ENCODE results near the gene D2HGDH.

The D2HGDH gene

DNA sequence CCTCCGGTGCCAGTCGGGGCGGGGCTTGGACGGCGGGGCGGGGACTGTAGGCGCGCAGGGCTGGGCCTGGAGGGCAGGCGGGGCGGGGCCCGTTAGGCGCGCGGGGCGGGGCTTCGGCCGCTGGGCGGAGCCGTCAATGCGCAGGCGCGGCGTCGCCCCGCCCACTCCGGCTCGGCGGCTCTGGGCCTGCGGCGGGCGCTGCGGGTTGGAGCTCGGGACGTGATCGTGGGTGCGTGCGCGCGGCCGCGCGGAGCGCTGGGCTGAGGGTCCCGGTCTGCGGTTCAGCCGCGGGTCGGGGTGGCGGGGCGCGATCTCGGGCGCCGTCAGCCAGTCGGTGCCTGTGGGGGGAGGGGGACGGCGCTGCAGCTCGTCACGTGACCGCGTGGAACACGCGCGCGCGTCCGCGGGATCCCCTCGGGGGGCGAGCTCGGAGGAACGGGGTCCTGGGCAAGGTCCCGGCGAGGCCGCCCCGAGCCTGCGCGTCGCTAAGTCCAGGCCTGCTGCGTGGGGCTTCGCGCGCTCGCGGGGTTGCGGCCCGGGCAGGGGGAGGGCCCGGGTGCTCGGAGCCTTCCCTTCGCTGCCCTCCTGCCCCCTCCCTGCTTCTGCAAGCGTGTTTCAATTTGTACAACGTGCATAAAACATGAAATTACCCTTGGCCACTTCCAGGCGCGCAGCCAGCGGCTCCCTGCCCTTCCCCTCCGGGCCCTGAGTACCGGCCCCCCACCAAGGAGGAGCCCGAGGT, at the start of gene D2HGDH:
D2HGDH (plus strand) TSS at position 164 of the 742 bp plus-strand sequence. CDS start 595 bp downstream, outside the sequence.
- peak within 1 kb of the TSS; percentile 80 for H3K4me3 ChIP-seq (ENCODE audit: low read length)
- H3K9me3 ChIP-seq (ENCODE audit: control insufficient read depth, low read length) = no peaks in the 10 kb centered on the region
- H3K36me3 ChIP-seq (ENCODE audit: control insufficient read depth, insufficient read depth, low read length) = no peaks in the 10 kb centered on the region
- peaks cover 9% of the 10 kb centered on the region for H3K4me1 ChIP-seq (ENCODE audit: control insufficient read depth, insufficient read depth, low read length)
- H3K9ac ChIP-seq (ENCODE audit: low read length) = peak within 1 kb of the TSS; percentile 80
- H3K27me3 ChIP-seq (ENCODE audit: control insufficient read depth, insufficient read depth, low read length) = no peaks in the 10 kb centered on the region

DNA sequence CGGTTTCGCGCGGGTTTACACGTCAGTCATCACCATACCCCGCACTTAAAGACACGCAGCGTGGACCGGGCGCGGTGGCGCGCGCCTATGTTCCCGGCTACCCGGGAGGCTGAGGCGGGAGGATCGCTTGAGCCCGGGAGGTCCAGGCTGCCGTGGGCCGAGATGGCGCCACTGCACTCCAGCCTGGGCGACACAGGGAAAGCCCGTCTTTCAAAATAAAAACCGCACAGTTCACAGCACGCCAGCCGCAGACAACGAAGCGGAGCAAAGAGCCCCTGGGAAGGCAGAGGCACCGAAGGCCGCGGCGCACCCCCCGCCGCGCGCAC, 48.1 kb upstream of the D2HGDH start:
- Histone ChIP-seq H3K9me3 (ENCODE audit: control insufficient read depth, low read length) (no peaks in the 10 kb centered on the region), H3K9ac (ENCODE audit: low read length) (peak overlapping the region; percentile 60), H3K4me3 (ENCODE audit: low read length) (peak overlapping the region; percentile 57), H3K4me1 (ENCODE audit: control insufficient read depth, insufficient read depth, low read length) (no peaks in the 10 kb centered on the region), H3K27me3 (ENCODE audit: control insufficient read depth, insufficient read depth, low read length) (no peaks in the 10 kb centered on the region), H3K36me3 (ENCODE audit: control insufficient read depth, insufficient read depth, low read length) (no peaks in the 10 kb centered on the region)

- Histone ChIP-seq H3K36me3 (ENCODE audit: control insufficient read depth, insufficient read depth, low read length) (no peaks in the 10 kb centered on the region), H3K27me3 (ENCODE audit: control insufficient read depth, insufficient read depth, low read length) (no peaks in the 10 kb centered on the region), H3K9me3 (ENCODE audit: control insufficient read depth, low read length) (no peaks in the 10 kb centered on the region), H3K4me3 (ENCODE audit: low read length) (peak within 1 kb of the TSS; percentile 67), H3K4me1 (ENCODE audit: control insufficient read depth, insufficient read depth, low read length) (no peaks in the 10 kb centered on the region), H3K9ac (ENCODE audit: low read length) (peak within 1 kb of the TSS; percentile 86)
Observed at GRCh38 chr2:241686650-241687425, 47.6 kb upstream of the D2HGDH start, which contains the start of gene DTYMK. Gene DTYMK (minus strand): TSS chr2:241686815. CDS start chr2:241686783, 32 bp downstream.

- H3K4me3 ChIP-seq (ENCODE audit: low read length) = no peak overlapping the region
- H3K9ac ChIP-seq (ENCODE audit: low read length) = no peak overlapping the region
- no peaks in the 10 kb centered on the region for H3K4me1 ChIP-seq (ENCODE audit: control insufficient read depth, insufficient read depth, low read length)
- no peaks in the 10 kb centered on the region for H3K27me3 ChIP-seq (ENCODE audit: control insufficient read depth, insufficient read depth, low read length)
- no peaks in the 10 kb centered on the region for H3K36me3 ChIP-seq (ENCODE audit: control insufficient read depth, insufficient read depth, low read length)
- no peaks in the 10 kb centered on the region for H3K9me3 ChIP-seq (ENCODE audit: control insufficient read depth, low read length)
Observed at GRCh38 chr2:241689306-241689705, 45.1 kb upstream of the D2HGDH start.

- no peaks in the 10 kb centered on the region for H3K27me3 ChIP-seq (ENCODE audit: control insufficient read depth, insufficient read depth, low read length)
- no peaks in the 10 kb centered on the region for H3K4me1 ChIP-seq (ENCODE audit: control insufficient read depth, insufficient read depth, low read length)
- no peak overlapping the region for H3K9ac ChIP-seq (ENCODE audit: low read length)
- H3K4me3 ChIP-seq (ENCODE audit: low read length) = no peak overlapping the region
- no peaks in the 10 kb centered on the region for H3K36me3 ChIP-seq (ENCODE audit: control insufficient read depth, insufficient read depth, low read length)
- H3K9me3 ChIP-seq (ENCODE audit: control insufficient read depth, low read length) = no peaks in the 10 kb centered on the region
Observed at GRCh38 chr2:241690202-241690717, 44.2 kb upstream of the D2HGDH start.

GRCh38 chr2:241692448-241692847, 42.0 kb upstream of the D2HGDH start:
- Histone ChIP-seq H3K9ac (ENCODE audit: low read length) (no peak overlapping the region), H3K27me3 (ENCODE audit: control insufficient read depth, insufficient read depth, low read length) (no peaks in the 10 kb centered on the region), H3K9me3 (ENCODE audit: control insufficient read depth, low read length) (no peaks in the 10 kb centered on the region), H3K36me3 (ENCODE audit: control insufficient read depth, insufficient read depth, low read length) (no peaks in the 10 kb centered on the region), H3K4me1 (ENCODE audit: control insufficient read depth, insufficient read depth, low read length) (no peaks in the 10 kb centered on the region), H3K4me3 (ENCODE audit: low read length) (no peak overlapping the region)

GRCh38 chr2:241695651-241696050, 38.8 kb upstream of the D2HGDH start:
- Histone ChIP-seq H3K9me3 (ENCODE audit: control insufficient read depth, low read length) (no peaks in the 10 kb centered on the region), H3K36me3 (ENCODE audit: control insufficient read depth, insufficient read depth, low read length) (no peaks in the 10 kb centered on the region), H3K4me3 (ENCODE audit: low read length) (no peak overlapping the region)

GRCh38 chr2:241701149-241701398, 33.4 kb upstream of the D2HGDH start:
- no peak overlapping the region for H3K4me3 ChIP-seq (ENCODE audit: low read length)
- no peaks in the 10 kb centered on the region for H3K9me3 ChIP-seq (ENCODE audit: control insufficient read depth, low read length)
- H3K36me3 ChIP-seq (ENCODE audit: control insufficient read depth, insufficient read depth, low read length) = no peaks in the 10 kb centered on the region
- H3K9ac ChIP-seq (ENCODE audit: low read length) = peak overlapping the region; percentile 72
- peaks cover 7% of the 10 kb centered on the region for H3K4me1 ChIP-seq (ENCODE audit: control insufficient read depth, insufficient read depth, low read length)
- no peaks in the 10 kb centered on the region for H3K27me3 ChIP-seq (ENCODE audit: control insufficient read depth, insufficient read depth, low read length)

More at GRCh38 chr2:241695651-241696050, 38.8 kb upstream of the D2HGDH start:
- Histone ChIP-seq H3K9ac (ENCODE audit: low read length) (no peak overlapping the region), H3K4me1 (ENCODE audit: control insufficient read depth, insufficient read depth, low read length) (no peaks in the 10 kb centered on the region), H3K27me3 (ENCODE audit: control insufficient read depth, insufficient read depth, low read length) (no peaks in the 10 kb centered on the region)

- H3K9me3 ChIP-seq (ENCODE audit: control insufficient read depth, low read length) = no peaks in the 10 kb centered on the region
Observed at GRCh38 chr2:241701399-241702154, 32.9 kb upstream of the D2HGDH start, which contains the start of gene ING5. Gene ING5 (plus strand): TSS chr2:241702039. CDS start chr2:241702066, 27 bp downstream.

DNA sequence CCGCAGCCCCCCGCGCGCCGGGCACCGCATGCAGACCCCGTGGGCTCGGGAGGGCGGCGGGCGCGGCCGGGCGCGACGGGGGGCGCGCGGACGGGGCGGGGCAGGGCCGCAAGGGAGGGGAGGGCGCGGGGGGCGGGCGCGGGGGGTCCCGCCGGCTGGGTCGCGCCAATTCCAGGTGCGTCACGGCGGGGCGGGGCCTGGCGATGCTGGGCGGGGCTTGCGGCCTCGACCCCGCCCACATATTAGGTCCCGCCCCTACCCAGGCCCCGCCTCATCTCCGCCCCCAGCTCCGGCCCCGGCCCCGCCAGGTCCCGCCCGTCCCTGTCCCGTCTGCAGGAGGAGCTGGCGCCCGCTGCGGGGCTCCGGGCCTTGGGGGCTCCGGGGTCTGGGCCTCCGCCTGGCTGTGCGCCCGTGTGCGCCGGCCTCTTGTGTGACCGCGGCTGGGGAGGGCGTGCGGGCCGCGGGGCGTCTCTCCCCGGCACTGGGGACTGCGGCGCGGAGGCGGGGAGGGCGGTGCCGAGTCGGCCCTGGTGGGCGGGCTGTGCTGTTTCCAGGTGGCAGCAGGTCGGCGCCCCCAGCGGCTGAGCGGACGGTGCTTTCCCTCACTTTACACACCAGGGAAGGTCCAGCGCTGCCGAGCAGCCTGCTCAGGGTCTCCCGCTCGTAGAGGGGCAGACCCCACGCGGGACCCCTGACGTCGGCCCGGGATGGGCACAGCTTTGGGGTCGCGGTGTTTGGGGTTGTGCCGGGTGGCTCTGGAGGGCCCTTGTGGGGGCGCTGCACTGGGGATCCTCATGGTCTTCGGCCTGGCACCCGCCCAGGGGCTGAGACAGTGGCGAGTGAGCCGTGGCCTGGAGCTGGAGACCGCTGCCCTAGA, 32.0 kb upstream of the D2HGDH start:
- H3K36me3 ChIP-seq (ENCODE audit: control insufficient read depth, insufficient read depth, low read length) = no peaks in the 10 kb centered on the region
- H3K4me3 ChIP-seq (ENCODE audit: low read length) = peak overlapping the region; percentile 41
- peaks cover 7% of the 10 kb centered on the region for H3K4me1 ChIP-seq (ENCODE audit: control insufficient read depth, insufficient read depth, low read length)
- no peaks in the 10 kb centered on the region for H3K9me3 ChIP-seq (ENCODE audit: control insufficient read depth, low read length)
- no peaks in the 10 kb centered on the region for H3K27me3 ChIP-seq (ENCODE audit: control insufficient read depth, insufficient read depth, low read length)
- peak overlapping the region; percentile 75 for H3K9ac ChIP-seq (ENCODE audit: low read length)

More at GRCh38 chr2:241701399-241702154, 32.9 kb upstream of the D2HGDH start, which contains the start of gene ING5:
- Histone ChIP-seq H3K27me3 (ENCODE audit: control insufficient read depth, insufficient read depth, low read length) (no peaks in the 10 kb centered on the region), H3K4me3 (ENCODE audit: low read length) (peak within 1 kb of the TSS; percentile 41), H3K9ac (ENCODE audit: low read length) (peak within 1 kb of the TSS; percentile 75), H3K36me3 (ENCODE audit: control insufficient read depth, insufficient read depth, low read length) (no peaks in the 10 kb centered on the region), H3K4me1 (ENCODE audit: control insufficient read depth, insufficient read depth, low read length) (peaks cover 7% of the 10 kb centered on the region)

DNA sequence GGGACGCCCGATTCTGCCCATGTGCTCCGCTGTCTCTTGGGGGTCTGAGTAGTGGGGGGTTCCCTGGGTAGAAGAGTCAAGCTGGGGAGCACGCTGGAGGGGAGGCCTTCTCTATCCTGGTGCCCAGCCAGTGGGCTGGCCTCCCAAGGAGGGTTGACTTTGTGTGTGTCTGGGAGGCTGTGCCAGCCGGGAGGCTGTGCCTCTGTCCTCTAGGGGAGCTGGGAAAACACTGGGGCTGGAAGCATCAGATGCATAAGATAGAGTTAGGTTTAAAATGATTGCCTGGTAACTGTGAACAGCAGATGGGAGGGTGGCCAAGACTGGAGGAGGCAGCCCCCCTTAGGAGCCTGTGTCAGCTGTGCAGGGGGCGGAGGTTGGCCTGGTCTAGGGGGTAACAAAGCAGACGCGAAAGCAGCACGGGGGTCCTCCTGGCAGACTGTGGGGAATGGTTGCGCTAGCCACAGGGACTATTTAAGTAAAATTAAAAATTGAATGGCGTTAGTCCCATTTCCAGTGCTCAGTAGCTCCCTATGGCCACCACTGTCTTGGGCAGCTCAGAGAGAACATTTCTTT, 31.3 kb upstream of the D2HGDH start:
- Histone ChIP-seq H3K4me1 (ENCODE audit: control insufficient read depth, insufficient read depth, low read length) (peaks cover 7% of the 10 kb centered on the region), H3K27me3 (ENCODE audit: control insufficient read depth, insufficient read depth, low read length) (no peaks in the 10 kb centered on the region), H3K36me3 (ENCODE audit: control insufficient read depth, insufficient read depth, low read length) (no peaks in the 10 kb centered on the region), H3K9ac (ENCODE audit: low read length) (peak overlapping the region; percentile 75), H3K9me3 (ENCODE audit: control insufficient read depth, low read length) (no peaks in the 10 kb centered on the region), H3K4me3 (ENCODE audit: low read length) (peak overlapping the region; percentile 41)
